Natural killer cell treated with Interleukin-12 subunit alpha and Interleukin-12 subunit beta and Interleukin-15 and Interleukin-18, amount 100 ng/mL, for 72 hours (primary cell): ENCODE measurements around the gene TRABD. TPM values are rescaled to one million over a fixed set of nuclear protein-coding genes. Genes with fewer than 3 reads are reported as not detected.
"Not testable (repeated sequence)": the region's sequence is repeated elsewhere in the genome, so short reads cannot be mapped to it uniquely, and the experiment has no call there.

Experiments used
- ATAC-seq, 2 donors: fragments of 150-1000 bp; cut with Tn5 transposase in 1 of 2; sonication (Bioruptor Pico), chemical (Tn5 transposase) in 1 of 2; 2 replicates each; pipeline ENCODE4 v1.10.0; 2021
- DNase-seq: peaks from one replicate; pipeline ENCODE4 v3.0.0; 2022; ENCODE audit warnings: low spot score
- H3K27ac Mint-ChIP-seq, 2 donors: 1 replicate in 1 of 2; 2 replicates in 1 of 2; pipeline ENCODE4 v1.8.0; 2022; ENCODE audit warnings: mixed read lengths in 2 of 2, mild to moderate bottlenecking in 1 of 2, moderate library complexity in 1 of 2
- H3K27me3 Mint-ChIP-seq, 2 donors: 1 replicate in 1 of 2; 2 replicates in 1 of 2; pipeline ENCODE4 v1.8.0; 2022; ENCODE audit warnings: mixed read lengths in 2 of 2
- H3K36me3 Mint-ChIP-seq: one replicate; pipeline ENCODE4 v1.8.0; 2022; ENCODE audit warnings: mixed read lengths
- H3K4me1 Mint-ChIP-seq, 2 donors: 1 replicate in 1 of 2; 2 replicates in 1 of 2; pipeline ENCODE4 v1.8.0; 2022; ENCODE audit warnings: low read depth in 2 of 2, mixed read lengths in 2 of 2, mild to moderate bottlenecking in 1 of 2
- H3K4me3 Mint-ChIP-seq: one replicate; pipeline ENCODE4 v1.8.0; 2022; ENCODE audit warnings: mixed read lengths
- H3K9me3 Mint-ChIP-seq: 2 replicates; pipeline ENCODE4 v1.8.0; 2022; ENCODE audit warnings: mixed read lengths
- total RNA-seq, 2 donors: library from RNA; stranded (reverse); gene quantifications; one replicate each; pipeline ENCODE4 v1.2.3, GENCODE V29; 2022

Gene TRABD, protein sequence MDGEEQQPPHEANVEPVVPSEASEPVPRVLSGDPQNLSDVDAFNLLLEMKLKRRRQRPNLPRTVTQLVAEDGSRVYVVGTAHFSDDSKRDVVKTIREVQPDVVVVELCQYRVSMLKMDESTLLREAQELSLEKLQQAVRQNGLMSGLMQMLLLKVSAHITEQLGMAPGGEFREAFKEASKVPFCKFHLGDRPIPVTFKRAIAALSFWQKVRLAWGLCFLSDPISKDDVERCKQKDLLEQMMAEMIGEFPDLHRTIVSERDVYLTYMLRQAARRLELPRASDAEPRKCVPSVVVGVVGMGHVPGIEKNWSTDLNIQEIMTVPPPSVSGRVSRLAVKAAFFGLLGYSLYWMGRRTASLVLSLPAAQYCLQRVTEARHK
- 100 to 1,000 TPM in 1 of 2 donors, 10 to 100 TPM in 1; 71.0 to 139 TPM for total RNA-seq

DNA sequence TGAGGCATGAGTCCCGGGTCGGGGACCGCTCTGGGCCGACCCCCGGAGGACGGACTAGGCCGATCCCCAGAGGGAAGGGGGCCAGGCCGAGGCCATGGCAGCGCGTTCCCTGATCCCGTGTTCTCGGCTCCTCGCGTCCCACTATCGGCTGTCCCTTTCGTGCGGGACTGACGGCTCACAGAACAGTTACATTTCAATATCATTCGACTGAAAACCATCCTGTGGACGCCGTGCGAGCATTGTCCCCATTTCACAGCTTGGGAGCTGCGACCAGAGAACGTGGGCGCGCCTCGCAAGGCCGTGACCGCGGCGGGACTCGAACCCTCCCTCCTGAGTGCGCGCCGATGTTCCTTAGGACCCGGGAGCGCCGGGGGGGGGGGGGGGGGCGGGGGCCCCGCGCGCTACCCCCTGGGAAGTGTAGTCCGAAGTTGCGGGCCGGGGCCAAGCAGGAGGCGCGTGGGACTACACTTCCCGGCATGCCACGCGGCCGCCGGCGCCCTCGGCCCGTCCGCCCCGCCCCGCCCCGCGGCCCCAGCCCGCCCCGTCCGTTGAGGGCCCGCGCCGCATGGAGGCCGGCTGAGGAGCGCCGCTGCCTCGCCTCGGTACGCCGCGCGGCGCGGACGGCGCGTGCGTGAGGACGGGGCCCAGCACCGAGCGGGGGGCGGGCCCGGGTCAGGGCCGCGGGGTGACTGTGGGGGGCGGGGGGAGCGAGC lies at the start of gene TRABD:
TSS of gene TRABD (plus strand) at position 539 of the 713 bp plus-strand sequence. CDS start 7,148 bp downstream, outside the sequence.
- H3K9me3 Mint-ChIP-seq = no peaks in the 10 kb centered on the region
- ATAC-seq (peak; percentile 92 to 94), DNase-seq (peak; percentile 94)
- H3K27me3 Mint-ChIP-seq = no peaks in the 10 kb centered on the region
- no peaks in the 10 kb centered on the region for H3K36me3 Mint-ChIP-seq
- H3K4me3 Mint-ChIP-seq = peak within 1 kb of the TSS; percentile 98
- H3K4me1 Mint-ChIP-seq = peaks cover 22 to 24% of the 10 kb centered on the region in 2 donors
- peak within 1 kb of the TSS; percentile 84 to 93 for H3K27ac Mint-ChIP-seq

DNA sequence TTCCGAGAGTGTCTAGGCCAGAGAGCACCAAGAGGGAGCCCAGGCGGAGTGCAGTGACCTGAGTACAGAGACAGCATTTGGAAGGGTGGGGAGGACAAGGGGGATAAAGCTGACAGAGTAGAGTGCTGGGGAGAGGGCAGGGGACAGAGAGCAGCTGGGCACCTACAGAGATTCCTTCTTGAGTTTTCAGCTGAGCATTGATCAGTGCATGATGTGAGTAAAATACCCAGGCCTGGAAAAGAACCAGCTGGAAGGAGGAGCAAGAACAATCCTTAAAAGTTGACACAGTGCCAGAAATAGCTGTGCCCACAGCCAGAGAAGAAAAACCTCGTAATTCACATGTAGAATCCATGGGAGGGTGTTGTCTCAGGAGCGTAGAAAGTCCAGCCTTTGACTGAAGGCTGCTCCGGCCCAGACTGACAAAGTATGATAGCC lies 49.1 kb upstream of the TRABD start:
- H3K27me3 Mint-ChIP-seq = peaks cover 2 to 11% of the 10 kb centered on the region in 2 donors
- H3K27ac Mint-ChIP-seq = no peak overlapping the region
- no peak overlapping the region for H3K4me3 Mint-ChIP-seq
- no peak for DNase-seq
- ATAC-seq = no peak
- H3K4me1 Mint-ChIP-seq = no peaks in the 10 kb centered on the region
- no peaks in the 10 kb centered on the region for H3K9me3 Mint-ChIP-seq
- H3K36me3 Mint-ChIP-seq = no peaks in the 10 kb centered on the region

DNA sequence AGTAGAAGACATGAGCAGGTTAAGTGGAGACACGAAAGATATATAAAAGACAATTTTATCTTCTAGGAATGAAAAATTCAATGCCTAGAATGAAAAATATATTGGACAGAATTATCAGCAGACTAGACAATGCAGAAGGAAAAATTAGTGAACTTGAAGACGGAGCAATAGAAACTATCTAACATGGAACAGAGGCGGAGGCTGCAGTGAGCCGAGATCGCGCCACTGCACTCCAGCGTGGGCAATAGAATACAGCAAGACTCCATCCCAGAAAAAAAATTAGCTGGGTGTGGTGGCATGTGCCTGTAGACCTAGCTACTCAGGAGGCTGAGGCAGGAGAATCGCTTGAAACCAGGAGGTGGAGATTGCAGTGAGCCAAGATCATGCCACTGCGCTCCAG lies 48.4 kb upstream of the TRABD start:
- peaks cover 2 to 11% of the 10 kb centered on the region in 2 donors for H3K27me3 Mint-ChIP-seq
- DNase-seq = not testable (repeated sequence)

DNA sequence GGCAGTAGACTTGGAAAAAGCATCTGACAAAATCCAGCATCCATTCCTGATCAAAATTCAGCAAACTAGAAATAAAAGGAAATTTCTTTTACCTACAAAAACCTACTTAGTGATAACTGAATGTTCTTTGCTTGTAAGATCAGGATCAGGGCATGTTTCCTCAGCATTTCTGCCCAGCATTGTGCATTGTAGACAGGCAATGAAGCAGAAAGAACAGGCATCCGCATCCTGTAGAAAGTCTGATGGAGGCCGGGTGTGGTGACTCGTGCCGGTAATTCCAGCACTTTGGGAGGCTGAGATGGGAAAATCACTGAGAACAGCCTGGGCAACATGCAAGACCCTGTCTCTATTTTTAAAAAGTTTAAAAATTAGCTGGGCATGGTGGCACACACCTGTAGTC lies 47.7 kb upstream of the TRABD start:
- no peaks in the 10 kb centered on the region for H3K9me3 Mint-ChIP-seq
- DNase-seq = no peak
- H3K27ac Mint-ChIP-seq = no peak overlapping the region
- peaks cover 4 to 11% of the 10 kb centered on the region in 2 donors for H3K27me3 Mint-ChIP-seq
- no peak for ATAC-seq
- no peaks in the 10 kb centered on the region for H3K4me1 Mint-ChIP-seq
- no peaks in the 10 kb centered on the region for H3K36me3 Mint-ChIP-seq
- H3K4me3 Mint-ChIP-seq = no peak overlapping the region

More for the DNA sequence above, 48.4 kb upstream of the TRABD start:
- H3K27ac Mint-ChIP-seq, H3K4me1 Mint-ChIP-seq, H3K9me3 Mint-ChIP-seq, ATAC-seq, H3K4me3 Mint-ChIP-seq, H3K36me3 Mint-ChIP-seq: not testable (repeated sequence)

DNA sequence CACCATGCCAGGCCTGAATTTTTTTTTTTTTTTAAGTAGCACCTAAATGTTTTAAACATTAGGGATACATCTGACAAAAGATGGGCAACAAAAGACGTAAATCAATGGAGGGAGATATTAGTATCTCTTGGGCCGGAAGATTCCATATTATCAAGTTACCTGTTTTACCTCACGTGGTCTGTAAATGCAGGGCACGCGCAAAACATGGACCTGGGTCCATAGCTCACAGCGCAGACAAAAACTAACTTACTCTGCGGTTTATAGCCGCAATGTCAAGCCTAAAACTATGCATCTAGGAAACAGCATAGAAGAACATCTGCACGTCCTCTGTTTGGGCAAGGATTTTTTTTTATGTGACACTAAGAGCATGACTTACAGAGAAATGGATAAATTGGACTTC lies 46.7 kb upstream of the TRABD start:
- Mint-ChIP-seq H3K27me3 (peaks cover 4 to 11% of the 10 kb centered on the region in 2 donors), H3K9me3 (no peaks in the 10 kb centered on the region), H3K36me3 (no peaks in the 10 kb centered on the region), H3K4me3 (no peak overlapping the region), H3K27ac (no peak overlapping the region), H3K4me1 (no peaks in the 10 kb centered on the region)
- no peak for DNase-seq
- ATAC-seq = no peak

DNA sequence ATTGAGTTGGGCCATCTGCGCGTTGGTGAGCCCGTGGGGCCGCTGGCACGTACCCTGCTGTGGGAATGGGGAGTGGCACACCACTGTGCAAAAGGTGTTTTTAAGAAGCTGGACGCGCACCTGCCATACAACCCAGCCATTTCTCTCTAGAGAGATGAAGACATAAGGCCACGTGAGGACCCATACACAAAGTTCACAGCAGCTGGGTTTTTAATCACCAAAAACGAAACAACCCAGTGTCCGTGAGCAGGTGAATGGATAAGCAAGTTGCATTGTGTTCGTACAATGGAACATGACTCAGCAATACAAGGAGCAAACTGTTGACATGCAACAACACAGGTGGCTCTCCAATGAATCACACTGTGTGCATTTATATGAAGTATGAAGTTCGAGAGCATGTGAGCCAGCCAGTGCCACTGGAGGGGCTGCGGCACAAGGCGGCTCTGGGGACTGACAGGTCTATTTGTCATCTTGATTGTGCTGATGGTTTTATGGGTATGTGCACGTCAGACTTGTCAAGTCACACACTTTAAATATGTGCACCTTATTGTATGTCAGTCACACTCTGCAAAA lies 45.8 kb upstream of the TRABD start:
- no peak overlapping the region for H3K4me3 Mint-ChIP-seq
- no peak overlapping the region for H3K27ac Mint-ChIP-seq
- ATAC-seq (no peak), DNase-seq (no peak)
- no peaks in the 10 kb centered on the region for H3K9me3 Mint-ChIP-seq
- H3K4me1 Mint-ChIP-seq = no peaks in the 10 kb centered on the region
- H3K36me3 Mint-ChIP-seq = no peaks in the 10 kb centered on the region
- H3K27me3 Mint-ChIP-seq = peaks cover 4 to 11% of the 10 kb centered on the region in 2 donors

DNA sequence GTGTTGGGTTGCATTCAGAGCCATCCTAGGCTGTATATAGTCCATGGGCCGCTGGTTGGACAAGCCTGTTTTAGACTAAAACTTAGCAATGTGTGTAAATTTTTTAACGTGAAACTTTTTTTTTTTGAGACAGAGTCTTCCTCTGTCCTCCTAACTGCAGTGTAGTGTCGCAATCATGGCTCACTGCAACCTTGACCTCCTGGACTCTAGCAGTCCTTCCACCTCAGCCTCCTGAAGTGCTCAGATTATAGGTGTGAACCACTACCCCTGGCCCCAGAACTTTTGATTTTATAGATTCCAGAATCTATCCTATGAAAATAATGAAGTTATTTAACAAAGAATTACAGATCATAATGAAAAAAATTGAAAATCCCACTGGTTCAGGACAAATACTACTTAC lies 45.1 kb upstream of the TRABD start:
- DNase-seq (no peak), ATAC-seq (no peak)
- H3K4me3 Mint-ChIP-seq = no peak overlapping the region
- H3K27ac Mint-ChIP-seq = no peak overlapping the region
- H3K27me3 Mint-ChIP-seq = peaks cover 4 to 11% of the 10 kb centered on the region in 2 donors
- no peaks in the 10 kb centered on the region for H3K9me3 Mint-ChIP-seq
- no peaks in the 10 kb centered on the region for H3K36me3 Mint-ChIP-seq
- H3K4me1 Mint-ChIP-seq = no peaks in the 10 kb centered on the region

DNA sequence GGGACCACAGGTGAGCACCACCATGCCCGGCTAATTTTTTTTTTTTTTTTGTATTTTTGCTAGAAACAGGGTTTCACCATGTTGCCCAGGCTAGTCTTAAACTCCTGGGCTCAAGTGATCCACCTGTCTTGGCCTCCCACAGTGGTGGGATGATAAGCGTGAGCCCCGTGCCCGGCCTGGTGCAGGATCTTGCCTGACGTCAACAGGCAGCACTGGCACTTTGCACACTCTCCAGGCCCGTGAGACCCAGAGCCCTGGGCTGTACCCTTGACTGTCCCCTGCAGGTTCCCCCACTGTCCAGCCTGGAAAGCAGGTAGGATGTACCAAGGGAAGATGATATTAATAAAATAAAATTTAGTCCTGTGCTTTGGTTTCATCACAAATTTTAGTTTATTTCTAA lies 44.3 kb upstream of the TRABD start:
- no peaks in the 10 kb centered on the region for H3K9me3 Mint-ChIP-seq
- no peak overlapping the region for H3K4me3 Mint-ChIP-seq
- no peak overlapping the region for H3K27ac Mint-ChIP-seq
- DNase-seq = no peak
- no peaks in the 10 kb centered on the region for H3K4me1 Mint-ChIP-seq
- no peak for ATAC-seq
- peaks cover 2 to 7% of the 10 kb centered on the region in 2 donors for H3K27me3 Mint-ChIP-seq
- no peaks in the 10 kb centered on the region for H3K36me3 Mint-ChIP-seq

DNA sequence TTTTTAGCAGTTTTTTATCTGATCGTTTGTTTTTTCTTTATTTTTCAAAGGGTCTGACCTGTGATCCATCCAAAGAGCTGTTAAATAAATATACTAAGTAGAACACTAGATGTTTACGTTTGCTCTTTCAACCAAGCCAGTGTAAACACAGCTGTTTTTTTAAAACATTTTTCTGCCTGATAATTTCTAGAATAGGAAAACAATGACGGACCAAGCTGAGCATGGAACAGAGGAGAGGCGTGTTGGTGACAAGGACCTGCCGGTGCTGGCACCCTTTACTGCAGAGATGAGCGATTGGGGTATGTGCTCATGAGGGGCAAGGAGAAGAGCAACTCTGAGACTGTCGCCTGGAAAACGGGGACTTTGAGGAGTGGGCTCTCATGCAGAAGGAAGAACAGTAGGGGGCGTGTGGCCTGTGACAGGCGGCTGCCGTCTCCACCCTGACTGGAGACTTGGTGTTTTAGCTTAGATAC lies 43.8 kb upstream of the TRABD start:
- Mint-ChIP-seq H3K9me3 (no peaks in the 10 kb centered on the region), H3K4me1 (peaks cover 0 to 2% of the 10 kb centered on the region in 2 donors), H3K4me3 (no peak overlapping the region), H3K27me3 (peaks cover 2 to 6% of the 10 kb centered on the region in 2 donors), H3K27ac (no peak overlapping the region), H3K36me3 (no peaks in the 10 kb centered on the region)
- DNase-seq = no peak
- no peak for ATAC-seq

DNA sequence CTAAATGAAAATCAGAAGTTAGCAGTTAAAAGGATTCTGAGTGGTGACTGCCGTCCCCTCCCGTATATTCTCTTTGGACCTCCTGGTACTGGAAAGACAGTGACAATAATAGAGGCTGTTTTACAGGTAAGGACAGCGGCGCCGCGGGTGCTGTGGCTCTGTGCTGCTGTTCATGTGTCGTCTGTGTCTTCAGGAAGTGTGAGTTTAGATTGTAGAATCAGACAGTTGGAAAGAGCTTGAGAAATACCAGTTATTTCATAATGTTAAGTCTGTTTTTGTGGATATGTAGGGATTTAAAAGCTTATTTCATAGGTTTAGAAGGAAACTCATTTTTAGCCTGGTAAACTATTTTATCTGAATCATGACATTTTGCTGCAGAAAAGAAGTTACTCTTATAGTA lies 42.6 kb upstream of the TRABD start:
- Mint-ChIP-seq H3K9me3 (no peaks in the 10 kb centered on the region), H3K4me1 (peaks cover 0 to 2% of the 10 kb centered on the region in 2 donors), H3K27ac (no peak overlapping the region), H3K27me3 (peaks cover 2 to 6% of the 10 kb centered on the region in 2 donors), H3K36me3 (no peaks in the 10 kb centered on the region), H3K4me3 (no peak overlapping the region)
- ATAC-seq (no peak), DNase-seq (no peak)

DNA sequence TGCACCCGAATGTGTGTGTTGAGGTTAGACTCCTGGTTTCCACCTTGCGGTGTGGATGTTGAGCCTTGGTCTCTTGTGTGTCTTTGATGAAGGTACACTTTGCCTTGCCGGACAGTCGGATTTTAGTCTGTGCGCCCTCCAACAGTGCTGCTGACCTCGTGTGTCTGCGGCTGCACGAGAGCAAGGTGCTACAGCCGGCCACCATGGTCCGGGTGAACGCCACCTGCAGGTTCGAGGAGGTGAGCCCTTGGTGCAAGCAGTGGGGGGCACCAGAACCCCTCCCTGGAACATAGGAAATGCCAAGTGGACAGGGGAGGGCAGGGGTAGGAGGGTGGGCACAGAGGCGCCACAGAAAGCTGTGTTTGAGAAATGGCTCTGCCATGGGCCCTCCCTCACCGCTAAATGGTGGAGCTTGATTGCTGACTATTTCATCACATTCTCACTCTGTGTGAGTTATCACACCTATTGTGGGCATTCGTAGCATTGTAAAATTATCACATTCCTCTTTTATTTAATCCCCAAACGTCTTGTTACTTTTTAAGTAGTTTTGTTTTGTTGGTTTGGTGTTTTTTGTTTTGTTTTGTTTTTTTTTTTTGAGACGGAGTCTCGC lies 41.6 kb upstream of the TRABD start:
- Mint-ChIP-seq H3K27ac (no peak overlapping the region), H3K4me3 (no peak overlapping the region), H3K27me3 (peaks cover 2 to 6% of the 10 kb centered on the region in 2 donors), H3K9me3 (no peaks in the 10 kb centered on the region), H3K4me1 (peaks cover 0 to 2% of the 10 kb centered on the region in 2 donors), H3K36me3 (no peaks in the 10 kb centered on the region)
- ATAC-seq = no peak
- DNase-seq = no peak

DNA sequence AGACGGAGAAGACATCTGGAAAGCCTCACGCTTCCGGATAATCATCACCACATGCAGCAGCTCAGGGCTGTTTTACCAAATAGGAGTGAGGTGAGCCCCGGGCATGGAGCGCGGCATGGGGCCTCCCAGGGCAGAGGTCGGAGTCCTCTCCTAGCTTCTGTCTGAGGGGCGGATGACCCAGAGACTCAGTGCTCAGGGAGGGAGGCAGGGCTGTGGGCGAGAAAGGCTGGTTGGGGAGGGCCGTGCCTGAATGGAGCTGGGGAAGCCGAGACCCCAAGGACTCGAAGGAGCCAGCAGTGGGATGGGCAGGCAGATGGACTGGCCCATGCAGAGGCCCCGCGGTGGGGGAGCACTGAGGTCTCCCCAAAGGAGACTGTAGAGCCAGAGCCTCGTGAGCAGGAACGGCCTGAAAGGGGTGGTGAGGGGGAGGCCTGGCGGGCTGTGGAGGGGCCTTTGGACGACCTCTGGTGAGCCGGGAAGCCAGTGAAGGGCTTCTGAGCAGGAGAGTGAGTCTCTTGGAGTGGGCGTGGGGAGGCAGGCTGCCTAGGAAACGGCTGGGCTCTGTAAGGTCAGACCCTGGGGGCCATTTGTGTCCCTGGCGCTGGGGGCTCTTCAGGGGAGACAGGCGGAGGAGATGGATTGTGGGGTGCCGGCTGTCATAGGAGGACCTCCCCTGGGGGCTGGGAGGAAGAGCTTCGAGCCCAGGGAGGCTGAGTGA lies 39.8 kb upstream of the TRABD start:
- H3K4me3 Mint-ChIP-seq = no peak overlapping the region
- DNase-seq = no peak
- H3K27me3 Mint-ChIP-seq = peaks cover 0 to 2% of the 10 kb centered on the region in 2 donors
- H3K36me3 Mint-ChIP-seq = no peaks in the 10 kb centered on the region
- H3K27ac Mint-ChIP-seq = no peak overlapping the region
- no peak for ATAC-seq
- peaks cover 0 to 4% of the 10 kb centered on the region in 2 donors for H3K4me1 Mint-ChIP-seq
- no peaks in the 10 kb centered on the region for H3K9me3 Mint-ChIP-seq
